Ovary (tissue), 9 donors: ENCODE measurements around the gene MED15. TPM values are rescaled to one million over a fixed set of nuclear protein-coding genes. Genes with fewer than 3 reads are reported as not detected.

Experiments
- DNase-seq, 5 donors: peaks; one replicate each; pipeline ENCODE4 v3.0.0-alpha.2; 2019 to 2020
- H3K27ac ChIP-seq, 2 donors: fragments of 200-600 bp; one replicate each; pipeline versions ENCODE4 v1.5.1 to v1.8.0; 2019 to 2022
- H3K27me3 ChIP-seq: fragments of 200-600 bp; one replicate; pipeline ENCODE4 v1.8.0; 2022
- H3K36me3 ChIP-seq: fragments of 200-600 bp; sonication (generic); one replicate; pipeline ENCODE4 v1.5.1; 2019
- H3K4me1 ChIP-seq: one replicate; pipeline ENCODE4 v1.8.1; 2013; ENCODE audit warnings: mild to moderate bottlenecking, moderate library complexity; ENCODE audit not compliant: insufficient read depth
- H3K4me3 ChIP-seq: fragments of 200-600 bp; sonication (generic); one replicate; pipeline ENCODE4 v1.5.1; 2017
- H3K9me3 ChIP-seq, 2 donors: fragments of 200-600 bp in 1 of 2; sonication (generic) in 1 of 2; one replicate each; pipeline versions ENCODE4 v1.5.1 to v1.8.1; 2013 to 2019; ENCODE audit warnings: mild to moderate bottlenecking in 1 of 2, moderate library complexity in 1 of 2
- CTCF ChIP-seq, 3 donors: fragments of 450-650 bp in 2 of 3; fragments of 200-600 bp in 1 of 3; IDR thresholded peaks; one replicate each; pipeline versions ENCODE4 v1.5.1 to v1.8.0; 2016 to 2022; ENCODE audit warnings: antibody characterized with exemption in 3 of 3, mild to moderate bottlenecking in 1 of 3
- EP300 ChIP-seq: sonication (generic); formaldehyde crosslinking; IDR thresholded peaks from one replicate; pipeline ENCODE4 v1.6.1; 2017; ENCODE audit warnings: antibody characterized with exemption
- POLR2A ChIP-seq: fragments of 450-650 bp; IDR thresholded peaks from one replicate; pipeline ENCODE4 v1.6.1; 2017; ENCODE audit warnings: antibody characterized with exemption, mild to moderate bottlenecking, moderate library complexity
- WGBS, 3 donors: extraction: QIAGEN DNeasy Blood & Tissue Kit in 1 of 3; methylation state at CpG; one replicate each; pipeline versions ENCODE4 v1.1.5 to v1.1.7; 2013 to 2017; 5-methylcytosine and 5-hydroxymethylcytosine counted together
- intact Hi-C, 4 donors: fragments of 100-400 bp; cut with DNase I; formaldehyde crosslinking; loops; one replicate each; pipeline versions ENCODE4 v1.11.0 to v1.15.1; 2022 to 2023
- polyA plus RNA-seq, 2 donors: library from polyadenylated mRNA; stranded (reverse); fragments of 200-250 nt in 1 of 2; fragments of 350-450 nt in 1 of 2; fragmentation: Illumina TruSeq in 1 of 2; extraction: RNeasy Lipid Tissue Mini Kit (QIAGEN cat#74804) in 1 of 2; gene quantifications; one replicate each; pipeline ENCODE4 v1.2.3, GENCODE V29; 2013 to 2014
- total RNA-seq, 7 donors: library from RNA; depleted of rRNA in 2 of 7; stranded (reverse); fragments of >200 nt in 2 of 7; fragmentation: NEBNext Ultra II Directional in 3 of 7; extraction: Animal tissue kit (Norgen Biotek cat#: 25700) in 3 of 7; gene quantifications; one replicate each; pipeline versions ENCODE4 v1.1.0 to v1.2.4, GENCODE V29; 2016 to 2023
- donor health status: DM: no; HTN: no; CAD: no; lungs with moderate emphysema.
- donor health status: DM: no; HTN: no; CAD: no.
- donor health status: Bipolar disorder and iron deficiency.
- donor health status: DM: yes; HTN: yes; CAD: no.
- donor health status: DM: no; HTN: no; CAD: no.
- donor health status: DM: yes; HTN: yes; CAD: no.

MED15 gene
- total and polyA plus RNA-seq, 9 donors: 21.9 to 79.3 (median 68.3) TPM

GRCh38 chr22:20605328-20605727, 97.9 kb downstream of the MED15 start:
- no peak overlapping the region for H3K4me3 ChIP-seq

GRCh38 chr22:20606041-20606783, 98.8 kb downstream of the MED15 start:
- Histone ChIP-seq H3K4me3 (no peak overlapping the region), H3K27ac (no peak overlapping the region), H3K9me3 (no peaks in the 10 kb centered on the region), H3K36me3 (no peaks in the 10 kb centered on the region), H3K27me3 (no peaks in the 10 kb centered on the region), H3K4me1 (no peaks in the 10 kb centered on the region)
- TF ChIP-seq POLR2A (no peak), EP300 (no peak), CTCF (IDR thresholded peaks at IDR 0.05) (no peak)
- peak in 1 of 5 donors; percentile 34 for DNase-seq
- WGBS, 3 donors: 50 to 59% (median 55%) methylated on average over 9 to 13 of the region's 13 CpGs
- intact Hi-C loops: no loop called here

More at GRCh38 chr22:20605328-20605727, 97.9 kb downstream of the MED15 start:
- Histone ChIP-seq H3K27me3 (no peaks in the 10 kb centered on the region), H3K9me3 (no peaks in the 10 kb centered on the region), H3K27ac (no peak overlapping the region), H3K36me3 (no peaks in the 10 kb centered on the region), H3K4me1 (no peaks in the 10 kb centered on the region)
- DNase-seq: no peak
- 87 to 89% (median 88%) methylated on average over 6 of the region's 6 CpGs for WGBS, 3 donors
- intact Hi-C loops: no loop called here
- TF ChIP-seq CTCF (IDR thresholded peaks at IDR 0.05) (no peak), POLR2A (no peak), EP300 (no peak)

- Histone ChIP-seq H3K4me1 (no peaks in the 10 kb centered on the region), H3K9me3 (no peaks in the 10 kb centered on the region), H3K36me3 (no peaks in the 10 kb centered on the region), H3K27me3 (no peaks in the 10 kb centered on the region), H3K4me3 (no peak overlapping the region), H3K27ac (no peak overlapping the region)
- intact Hi-C loops: no loop called here
- WGBS, 3 donors: 76% methylated on average over 9 of the region's 9 CpGs
- DNase-seq: no peak
- TF ChIP-seq EP300: no peak
- no peak for TF ChIP-seq POLR2A
- TF ChIP-seq CTCF (IDR thresholded peaks at IDR 0.05): no peak
Measured at GRCh38 chr22:20606784-20607128, 99.3 kb downstream of the MED15 start.

- WGBS, 3 donors: 51 to 75% (median 58%) methylated on average over 23 to 31 of the region's 31 CpGs
- Histone ChIP-seq H3K27ac (no peak overlapping the region), H3K27me3 (no peaks in the 10 kb centered on the region), H3K4me3 (no peak overlapping the region), H3K9me3 (no peaks in the 10 kb centered on the region), H3K36me3 (no peaks in the 10 kb centered on the region), H3K4me1 (no peaks in the 10 kb centered on the region)
- intact Hi-C loops: no loop called here
- no peak for DNase-seq
- no peak for TF ChIP-seq POLR2A
- no peak for TF ChIP-seq EP300
- TF ChIP-seq CTCF (IDR thresholded peaks at IDR 0.05): no peak
Measured at GRCh38 chr22:20607157-20607907, 99.9 kb downstream of the MED15 start.
